Prostate gland (tissue), 2 donors: ENCODE data around the gene HDLBP. TPM values are rescaled to one million over a fixed set of nuclear protein-coding genes. Genes with fewer than 3 reads are reported as not detected.
A peak's percentile ranks its signal among the peaks of the same experiment; 100 is the strongest.

Source experiments
- DNase-seq: peaks from one replicate; pipeline ENCODE4 v3.0.0-alpha.2; 2019; ENCODE audit warnings: low spot score
- H3K27ac ChIP-seq, 2 donors: fragments of 200-600 bp; sonication (generic); 2 replicates each; pipeline ENCODE4 v1.5.1; 2017 to 2019
- H3K27me3 ChIP-seq: fragments of 200-600 bp; sonication (generic); replicated peaks from 2 replicates; pipeline ENCODE4 v1.5.1; 2019; ENCODE audit not compliant: insufficient read depth
- H3K36me3 ChIP-seq, 2 donors: fragments of 200-600 bp; sonication (generic); 1 replicate in 1 of 2; 2 replicates in 1 of 2; pipeline versions ENCODE4 v1.5.1 to v1.8.1; 2017 to 2019
- H3K4me1 ChIP-seq: fragments of 200-600 bp; sonication (generic); replicated peaks from 2 replicates; pipeline ENCODE4 v1.5.1; 2019
- H3K4me3 ChIP-seq, 2 donors: fragments of 200-600 bp; sonication (generic); 2 replicates each; pipeline ENCODE4 v1.5.1; 2017 to 2019
- H3K9me3 ChIP-seq: fragments of 200-600 bp; sonication (generic); 2 replicates; pipeline ENCODE4 v1.5.1; 2017
- CTCF ChIP-seq, 4 experiments: fragments of 200-600 bp in 2 of 4; fragments of 450-650 bp in 2 of 4; sonication (generic) in 2 of 4; IDR thresholded peaks; 1 replicate in 3 of 4; 2 replicates in 1 of 4; pipeline ENCODE4 v1.5.1; 2016 to 2019; ENCODE audit warnings: antibody characterized with exemption in 4 of 4, mild to moderate bottlenecking in 2 of 4, moderate library complexity in 2 of 4
- POLR2A ChIP-seq: fragments of 450-650 bp; IDR thresholded peaks from one replicate; pipeline ENCODE4 v1.6.1; 2016; ENCODE audit warnings: antibody characterized with exemption, mild to moderate bottlenecking
- POLR2AphosphoS5 ChIP-seq: sonication (generic); formaldehyde crosslinking; IDR thresholded peaks from one replicate; pipeline ENCODE4 v1.6.1; 2017; ENCODE audit warnings: antibody characterized with exemption
- WGBS: methylation state at CpG from one replicate; pipeline ENCODE4 v1.1.5; 2018; 5-methylcytosine and 5-hydroxymethylcytosine counted together
- intact Hi-C: fragments of 100-400 bp; cut with DNase I; formaldehyde crosslinking; loops from one replicate; pipeline ENCODE4 v1.14.2; 2022
- total RNA-seq, 2 donors: library from RNA; depleted of rRNA; stranded (reverse); fragments of >200 nt; gene quantifications; one replicate each; pipeline ENCODE4 v1.1.0, GENCODE V29; 2016

HDLBP gene
- total RNA-seq, 2 donors from 2014 or later = 529 to 612 TPM

- H3K27ac ChIP-seq = no peak overlapping the region
These were observed 43.0 kb upstream of the HDLBP start for GRCh38 chr2:241358470-241358869.

GRCh38 chr2:241357531-241357930 is 42.1 kb upstream of the HDLBP start:
- Histone ChIP-seq H3K27me3 (no peaks in the 10 kb centered on the region), H3K4me1 (peaks cover 9% of the 10 kb centered on the region), H3K9me3 (no peaks in the 10 kb centered on the region), H3K27ac (no peak overlapping the region), H3K4me3 (peak overlapping the region in 1 of 2 donors; percentile 91), H3K36me3 (no peaks in the 10 kb centered on the region)
- TF ChIP-seq CTCF (IDR thresholded peaks at IDR 0.05) (no peak), POLR2AphosphoS5 (no peak), POLR2A (no peak)
- intact Hi-C loops = loop anchor here (2.0 to 10.0 kb wide), 3 partner anchors 85 to 279 kb away; partner anchors contain the start of genes ATG4B, STK25 and THAP4
- no peak for DNase-seq
- WGBS = 64% methylated on average over 3 of the region's 3 CpGs

More at GRCh38 chr2:241358470-241358869, 43.0 kb upstream of the HDLBP start:
- intact Hi-C loops = loop anchor here (5.0 to 10.0 kb wide), 2 partner anchors 86 to 146 kb away; partner anchors contain the start of gene STK25
- H3K27me3 ChIP-seq = no peaks in the 10 kb centered on the region
- H3K4me3 ChIP-seq = no peak overlapping the region
- no peak for DNase-seq
- TF ChIP-seq POLR2A (no peak), CTCF (IDR thresholded peaks at IDR 0.05) (no peak), POLR2AphosphoS5 (no peak)
- no peaks in the 10 kb centered on the region for H3K36me3 ChIP-seq
- H3K9me3 ChIP-seq = no peaks in the 10 kb centered on the region
- 91% methylated on average over 5 of the region's 5 CpGs for WGBS
- H3K4me1 ChIP-seq = peaks cover 9% of the 10 kb centered on the region

GRCh38 chr2:241356871-241357260 is 41.4 kb upstream of the HDLBP start:
- no peaks in the 10 kb centered on the region for H3K36me3 ChIP-seq
- peaks cover 9% of the 10 kb centered on the region for H3K4me1 ChIP-seq
- peak overlapping the region; percentile 85 to 91 for H3K4me3 ChIP-seq
- intact Hi-C loops = loop anchor here (1.0 to 10.0 kb wide), 4 partner anchors 42 to 280 kb away; partner anchors contain the start of genes ATG4B, HDLBP, SEPTIN2 and STK25
- H3K9me3 ChIP-seq = no peaks in the 10 kb centered on the region
- peak overlapping the region; percentile 86 to 88 for H3K27ac ChIP-seq
- no peak for DNase-seq
- H3K27me3 ChIP-seq = no peaks in the 10 kb centered on the region
- TF ChIP-seq CTCF (IDR thresholded peaks at IDR 0.05) (no peak), POLR2A (no peak), POLR2AphosphoS5 (no peak)
- 27% methylated on average over 5 of the region's 5 CpGs for WGBS

GRCh38 chr2:241355983-241356870 is 40.8 kb upstream of the HDLBP start, which contains the start of gene FARP2:
FARP2 (plus strand) TSS chr2:241356285; CDS start chr2:241373108, 16,823 bp downstream.
- H3K36me3 ChIP-seq = no peaks in the 10 kb centered on the region
- peaks cover 9% of the 10 kb centered on the region for H3K4me1 ChIP-seq
- no peaks in the 10 kb centered on the region for H3K9me3 ChIP-seq
- H3K27me3 ChIP-seq = no peaks in the 10 kb centered on the region
- intact Hi-C loops = loop anchor here (1.0 to 10.0 kb wide), 4 partner anchors 41 to 281 kb away; partner anchors contain the start of genes ATG4B, HDLBP, SEPTIN2 and STK25
- H3K4me3 ChIP-seq = peak within 1 kb of the TSS; percentile 85 to 91
- peak; percentile 100 for DNase-seq
- WGBS = under 1% methylated on average over 76 of the region's 101 CpGs
- peak within 1 kb of the TSS; percentile 86 to 88 for H3K27ac ChIP-seq
- TF ChIP-seq CTCF (IDR thresholded peaks at IDR 0.05) (no peak), POLR2A (peak; percentile 90), POLR2AphosphoS5 (peak; percentile 90)
